Measurements from ENCODE around the gene CREB3.

GRCh38 chr9:35710818-35711500, 21.5 kb upstream of the CREB3 start:
- TF ChIP-seq POLR2A (IDR thresholded peaks at IDR 0.05) (no peak), CTCF (IDR thresholded peaks at IDR 0.05 in 4 of 5, conservative IDR thresholded peaks at IDR 0.05 in 1 of 5) (no peak)
